Activated naive CD4-positive, alpha-beta T cell treated with anti-CD3 and anti-CD28 coated beads, Interleukin-2, amount 50 U/mL, for 72 hours (primary cell): ENCODE data around the gene CYP2F1. TPM values are rescaled to one million over a fixed set of nuclear protein-coding genes. Genes with fewer than 3 reads are reported as not detected.
A peak's percentile ranks its signal among the peaks of the same experiment; 100 is the strongest.

Experiments used
- ATAC-seq, 2 donors: fragments of 150-1000 bp; cut with Tn5 transposase; 2 replicates each; pipeline ENCODE4 v1.10.0; 2021; ENCODE audit warnings: mild to moderate bottlenecking in 2 of 2, moderate library complexity in 2 of 2
- DNase-seq, 2 donors: peaks; one replicate each; pipeline ENCODE4 v3.0.0; 2021 to 2022; ENCODE audit warnings: low spot score in 2 of 2
- H3K27ac Mint-ChIP-seq, 2 donors: one replicate each; pipeline ENCODE4 v1.8.0; 2022; ENCODE audit warnings: mild to moderate bottlenecking in 2 of 2, mixed read lengths in 2 of 2
- H3K36me3 Mint-ChIP-seq, 2 donors: one replicate each; pipeline ENCODE4 v1.8.0; 2022; ENCODE audit warnings: mixed read lengths in 2 of 2
- H3K9me3 Mint-ChIP-seq, 2 donors: one replicate each; pipeline ENCODE4 v1.8.0; 2022; ENCODE audit warnings: mixed read lengths in 2 of 2
- total RNA-seq, 2 donors: library from RNA; stranded (reverse); gene quantifications; one replicate each; pipeline ENCODE4 v1.2.3, GENCODE V29; 2022

Gene CYP2F1
- total RNA-seq, 2 donors from 2014 or later: not detected

- Mint-ChIP-seq H3K9me3 (no peaks in the 10 kb centered on the region), H3K36me3 (no peaks in the 10 kb centered on the region), H3K27ac (no peak overlapping the region)
- DNase-seq (no peak), ATAC-seq (no peak)
Measured at GRCh38 chr19:41154060-41154459, 39.8 kb downstream of the CYP2F1 start.

GRCh38 chr19:41156207-41156606 lies 42.0 kb downstream of the CYP2F1 start:
- Mint-ChIP-seq H3K27ac (no peak overlapping the region), H3K36me3 (no peaks in the 10 kb centered on the region), H3K9me3 (no peaks in the 10 kb centered on the region)
- no peak for ATAC-seq
- no peak for DNase-seq

GRCh38 chr19:41159881-41160280 lies 45.6 kb downstream of the CYP2F1 start:
- no peaks in the 10 kb centered on the region for H3K9me3 Mint-ChIP-seq
- no peaks in the 10 kb centered on the region for H3K36me3 Mint-ChIP-seq
- DNase-seq (no peak), ATAC-seq (no peak)
- H3K27ac Mint-ChIP-seq: no peak overlapping the region

GRCh38 chr19:41161903-41162302 lies 47.7 kb downstream of the CYP2F1 start:
- no peak overlapping the region for H3K27ac Mint-ChIP-seq
- DNase-seq (no peak), ATAC-seq (no peak)
- no peaks in the 10 kb centered on the region for H3K36me3 Mint-ChIP-seq
- H3K9me3 Mint-ChIP-seq: no peaks in the 10 kb centered on the region

- DNase-seq (no peak), ATAC-seq (no peak)
- Mint-ChIP-seq H3K36me3 (no peaks in the 10 kb centered on the region), H3K9me3 (no peaks in the 10 kb centered on the region), H3K27ac (no peak overlapping the region)
Measured at GRCh38 chr19:41166944-41167804, 52.9 kb downstream of the CYP2F1 start.

- Mint-ChIP-seq H3K9me3 (no peaks in the 10 kb centered on the region), H3K27ac (peak overlapping the region in 1 of 2 donors; percentile 56), H3K36me3 (no peaks in the 10 kb centered on the region)
- DNase-seq: no peak
- no peak for ATAC-seq
Measured at GRCh38 chr19:41172297-41173164, 58.3 kb downstream of the CYP2F1 start.

- peak overlapping the region; percentile 63 to 81 for H3K27ac Mint-ChIP-seq
Measured at GRCh38 chr19:41174297-41174928, 60.2 kb downstream of the CYP2F1 start.

GRCh38 chr19:41175801-41176777 lies 61.9 kb downstream of the CYP2F1 start:
- Mint-ChIP-seq H3K27ac (peak overlapping the region; percentile 46 to 63), H3K36me3 (no peaks in the 10 kb centered on the region), H3K9me3 (no peaks in the 10 kb centered on the region)
- peak; percentile 95 to 99 for ATAC-seq
- peak in 1 of 2 donors; percentile 53 for DNase-seq

More at GRCh38 chr19:41174297-41174928, 60.2 kb downstream of the CYP2F1 start:
- Mint-ChIP-seq H3K36me3 (no peaks in the 10 kb centered on the region), H3K9me3 (no peaks in the 10 kb centered on the region)
- ATAC-seq: no peak
- no peak for DNase-seq

Other genes starting within 250 kb of the CYP2F1 start
- not detected for gene CYP2A7, start 232.2 kb upstream of the CYP2F1 start, total RNA-seq
- gene CYP2B6, start 123.2 kb upstream of the CYP2F1 start, total RNA-seq: not detected
- gene CYP2A13, start 26.0 kb upstream of the CYP2F1 start, total RNA-seq: not detected
- 1 to 10 TPM in 1 of 2 donors, under 1 TPM in 1; 0.91 to 2.0 TPM for gene CYP2S1, start 78.8 kb downstream of the CYP2F1 start, total RNA-seq
- under 1 TPM in 1 of 2 donors, not detected in 1; 0.74 TPM for gene AXL, start 104.8 kb downstream of the CYP2F1 start, total RNA-seq
- gene HNRNPUL1, start 149.9 kb downstream of the CYP2F1 start, total RNA-seq: 100 to 1,000 TPM; 286 to 496 TPM
- 10 to 100 TPM; 24.7 to 43.1 TPM for gene CCDC97, start 195.7 kb downstream of the CYP2F1 start, total RNA-seq
- 100 to 1,000 TPM in 1 of 2 donors, 10 to 100 TPM in 1; 73.4 to 126 TPM for gene TGFB1, start 239.5 kb downstream of the CYP2F1 start, total RNA-seq
- gene B9D2, start 249.7 kb downstream of the CYP2F1 start, total RNA-seq: 1 to 10 TPM; 4.7 to 7.8 TPM